Measurements from ENCODE around the gene PKN2. TPM values are rescaled to one million over a fixed set of nuclear protein-coding genes. Genes with fewer than 3 reads are reported as not detected.

PKN2 gene
- total and polyA plus RNA-seq, 2 of the 4 experiments (the other 2 are of a cell fraction): 12.7 to 22.2 TPM

GRCh38 chr1:88787023-88787903 lies 103.2 kb downstream of the PKN2 start:
- H2BK20ac ChIP-seq (ENCODE audit: low read depth, low read length): no peak overlapping the region
- no peak overlapping the region for H4K8ac ChIP-seq (ENCODE audit: low read depth in 2 of 2, low read length in 2 of 2)
- TF ChIP-seq MAFK (IDR thresholded peaks at IDR 0.05; ENCODE audit: low read depth, low read length) (no peak), SMC3 (IDR thresholded peaks at IDR 0.05; ENCODE audit: low read depth, low read length) (no peak), BHLHE40 (IDR thresholded peaks at IDR 0.05; ENCODE audit: low read depth, low read length) (no peak), RAD21 (IDR thresholded peaks at IDR 0.05; ENCODE audit: low read length) (no peak)
- ATAC-seq (ENCODE audit: low read depth) (no peak), DNase-seq (no peak)
- no peak overlapping the region for H2BK120ac ChIP-seq (ENCODE audit: low read depth, low read length)
- no peak overlapping the region for H3K27ac ChIP-seq (ENCODE audit: insufficient read depth, low read length)
- no peak overlapping the region for H4K5ac ChIP-seq (ENCODE audit: low read depth, low read length)
- dilution Hi-C loops (cut with HindIII; ENCODE audit: low sequenced_read_pairs, unreplicated experiment) (no loop called here), in situ Hi-C loops (cut with MboI; ENCODE audit: low sequenced_read_pairs) (no loop called here), intact Hi-C loops (cut with micrococcal nuclease) (no loop called here)
- H2AK9ac ChIP-seq (replicated peaks; ENCODE audit: low read depth, low read length, poor library complexity): no peak overlapping the region
- no peak overlapping the region for H3K56ac ChIP-seq (ENCODE audit: extremely low read depth, insufficient read depth, low read length)
- no peaks in the 10 kb centered on the region; a peak in 1 of 4 replicates for H3K79me1 ChIP-seq (ENCODE audit: low read depth in 1 of 2, low read length in 2 of 2)
- no peak overlapping the region for H3K4me2 ChIP-seq (ENCODE audit: low read depth, low read length)
- H2AK5ac ChIP-seq (ENCODE audit: low read depth, low read length): no peak overlapping the region
- no peak overlapping the region for H3K14ac ChIP-seq (replicated peaks; ENCODE audit: low read depth, low read length)
- H3K9ac ChIP-seq (ENCODE audit: low read depth, low read length): no peak overlapping the region
- no peak overlapping the region for H2BK5ac ChIP-seq (ENCODE audit: low read depth, low read length, poor library complexity, severe bottlenecking)
- H3K9me3 ChIP-seq (ENCODE audit: control insufficient read depth, insufficient read depth, low read length): no peaks in the 10 kb centered on the region
- no peaks in the 10 kb centered on the region for H3K4me1 ChIP-seq (ENCODE audit: control insufficient read depth, insufficient read depth, low read length)
- H3K4me3 ChIP-seq (ENCODE audit: insufficient read depth, low read depth, low read length): no peak overlapping the region
- no peak overlapping the region for H2AFZ ChIP-seq (replicated peaks; ENCODE audit: low read length, poor library complexity)
- H2BK15ac ChIP-seq (ENCODE audit: low read depth, low read length): no peak overlapping the region
- no peak overlapping the region for H3K18ac ChIP-seq (ENCODE audit: low read depth, low read length)
- no CpG with 5 or more reads among the region's 3 CpGs for WGBS, 2 experiments (ENCODE audit: extremely low coverage in 2 of 2, insufficient read length in 1 of 2)
- no peaks in the 10 kb centered on the region for H3K9me1 ChIP-seq (ENCODE audit: insufficient read depth, low read length)
- no peak overlapping the region for H3K4ac ChIP-seq (ENCODE audit: low read depth, low read length)
- BruUV-seq (replicated peaks): no TSS peak
- ChIA-PET CTCF (no interaction called here), POLR2A (ENCODE audit: unreplicated experiment) (no interaction called here)
- no peak overlapping the region for H4K91ac ChIP-seq (ENCODE audit: insufficient read depth, low read depth, low read length)
- peaks cover 7% of the 10 kb centered on the region for H3K36me3 ChIP-seq (ENCODE audit: control insufficient read depth, insufficient read depth, low read length)
- H4K20me1 ChIP-seq (ENCODE audit: insufficient read depth, low read length): no peaks in the 10 kb centered on the region
- no peaks in the 10 kb centered on the region for H3K27me3 ChIP-seq (ENCODE audit: control insufficient read depth, insufficient read depth, low read length)
- H3K23ac ChIP-seq (ENCODE audit: low read depth, low read length): no peak overlapping the region
